Measurements from ENCODE around the gene OSTM1. TPM values are rescaled to one million over a fixed set of nuclear protein-coding genes. Genes with fewer than 3 reads are reported as not detected.

OSTM1 gene
- total and polyA plus RNA-seq, 9 of the 15 experiments (the other 6 are each of a cell fraction or from before 2014, with no cell fraction given): 5.6 to 29.5 (median 16.3) TPM

- TF ChIP-seq ZBTB40 (IDR thresholded peaks at IDR 0.05): no peak
- TF ChIP-seq ZBTB40 (CRISPR knock-in tag; IDR thresholded peaks at IDR 0.05): no peak
- TF ChIP-seq ZNF121 (CRISPR knock-in tag; conservative IDR thresholded peaks at IDR 0.05): no peak
- no peak for TF ChIP-seq CLOCK (CRISPR knock-in tag; IDR thresholded peaks at IDR 0.05; ENCODE audit: borderline replicate concordance)
These were observed 31.7 kb upstream of the OSTM1 start (continued) for GRCh38 chr6:108106261-108106660.

All from K562 (cell line).